Adrenal gland (tissue), 12 donors: ENCODE measurements around the gene CABP2. TPM values are rescaled to one million over a fixed set of nuclear protein-coding genes. Genes with fewer than 3 reads are reported as not detected.
"Not testable (repeated sequence)": the region's sequence is repeated elsewhere in the genome, so short reads cannot be mapped to it uniquely, and the experiment has no call there.

ENCODE experiments used
- DNase-seq, 7 donors: peaks; one replicate each; pipeline ENCODE4 v3.0.0-alpha.2; 2019 to 2020
- H3K27ac ChIP-seq, 5 donors: fragments of 200-600 bp; sonication (generic) in 4 of 5; 1 replicate in 3 of 5; 2 replicates in 2 of 5; pipeline versions ENCODE4 v1.5.1 to v1.8.0; 2016 to 2020; ENCODE audit warnings: mild to moderate bottlenecking in 1 of 5
- H3K27me3 ChIP-seq: fragments of 200-600 bp; 2 replicates; pipeline ENCODE4 v1.8.0; 2021
- H3K36me3 ChIP-seq, 2 donors: fragments of 200-600 bp; replicated peaks in 1 of 2; 1 replicate in 1 of 2; 2 replicates in 1 of 2; pipeline versions ENCODE4 v1.5.1 to v1.8.0; 2018 to 2022
- H3K4me1 ChIP-seq, 2 donors: fragments of 200-600 bp; replicated peaks in 1 of 2; 1 replicate in 1 of 2; 2 replicates in 1 of 2; pipeline versions ENCODE4 v1.5.1 to v1.8.0; 2018 to 2021
- H3K4me3 ChIP-seq, 4 donors: fragments of 200-600 bp; sonication (generic) in 3 of 4; one replicate each; pipeline ENCODE4 v1.5.1; 2016 to 2018
- H3K9me3 ChIP-seq, 3 donors: fragments of 200-600 bp; sonication (generic) in 1 of 3; replicated peaks in 1 of 3; 1 replicate in 2 of 3; 2 replicates in 1 of 3; pipeline versions ENCODE4 v1.5.1 to v1.8.0; 2016 to 2021
- POLR2A ChIP-seq, 2 donors: fragments of 450-650 bp; IDR thresholded peaks; one replicate each; pipeline ENCODE4 v1.6.1; 2017; ENCODE audit warnings: antibody characterized with exemption in 2 of 2, mild to moderate bottlenecking in 2 of 2, moderate library complexity in 1 of 2
- WGBS, 4 donors: extraction: QIAGEN DNeasy Blood & Tissue Kit in 2 of 4; methylation state at CpG; one replicate each; pipeline versions ENCODE4 v1.1.5 to v1.1.7; 2013 to 2017; 5-methylcytosine and 5-hydroxymethylcytosine counted together
- intact Hi-C, 2 donors: fragments of 100-400 bp; cut with DNase I; formaldehyde crosslinking; loops; one replicate each; pipeline versions ENCODE4 v1.14.1 to v1.15.0; 2022 to 2023
- polyA plus RNA-seq, 3 donors: library from polyadenylated mRNA; stranded (reverse); fragments of 200-250 nt in 2 of 3; fragments of 350-450 nt in 1 of 3; fragmentation: Illumina TruSeq in 1 of 3; extraction: RNeasy Lipid Tissue Mini Kit (QIAGEN cat#74804) in 1 of 3; gene quantifications; one replicate each; pipeline ENCODE4 v1.2.3, GENCODE V29; 2013 to 2014
- total RNA-seq, 9 donors: library from RNA; depleted of rRNA in 4 of 9; stranded (reverse); fragments of >200 nt in 4 of 9; fragments of 120-200 nt in 1 of 9; fragmentation: NEBNext Ultra II Directional in 1 of 9; extraction: Animal tissue kit (Norgen Biotek cat#: 25700) in 1 of 9; gene quantifications; one replicate each; pipeline versions ENCODE4 v1.1.0 to v1.2.4, GENCODE V29; 2013 to 2023
- TF ChIP-seq, protein P1 (sequence below), 6 experiments: fragments of 450-650 bp in 4 of 6; fragments of 200-600 bp in 2 of 6; sonication (generic) in 1 of 6; IDR thresholded peaks; 1 replicate in 5 of 6; 2 replicates in 1 of 6; pipeline versions ENCODE4 v1.5.1 to v1.8.0; 2016 to 2021; ENCODE audit warnings: antibody characterized with exemption in 6 of 6, mild to moderate bottlenecking in 2 of 6, moderate library complexity in 1 of 6
- donor health status: healthy with polysubstance abuse.
- donor health status: Bipolar disorder and iron deficiency.
- donor health status: DM: yes; HTN: yes; CAD: no.
- donor health status: DM: no; HTN: no; CAD: no.
- donor health status: DM: no; HTN: no; CAD: no.
- donor health status: DM: yes; HTN: yes; CAD: no.

Gene CABP2
- total and polyA plus RNA-seq, 12 donors = not detected

DNA sequence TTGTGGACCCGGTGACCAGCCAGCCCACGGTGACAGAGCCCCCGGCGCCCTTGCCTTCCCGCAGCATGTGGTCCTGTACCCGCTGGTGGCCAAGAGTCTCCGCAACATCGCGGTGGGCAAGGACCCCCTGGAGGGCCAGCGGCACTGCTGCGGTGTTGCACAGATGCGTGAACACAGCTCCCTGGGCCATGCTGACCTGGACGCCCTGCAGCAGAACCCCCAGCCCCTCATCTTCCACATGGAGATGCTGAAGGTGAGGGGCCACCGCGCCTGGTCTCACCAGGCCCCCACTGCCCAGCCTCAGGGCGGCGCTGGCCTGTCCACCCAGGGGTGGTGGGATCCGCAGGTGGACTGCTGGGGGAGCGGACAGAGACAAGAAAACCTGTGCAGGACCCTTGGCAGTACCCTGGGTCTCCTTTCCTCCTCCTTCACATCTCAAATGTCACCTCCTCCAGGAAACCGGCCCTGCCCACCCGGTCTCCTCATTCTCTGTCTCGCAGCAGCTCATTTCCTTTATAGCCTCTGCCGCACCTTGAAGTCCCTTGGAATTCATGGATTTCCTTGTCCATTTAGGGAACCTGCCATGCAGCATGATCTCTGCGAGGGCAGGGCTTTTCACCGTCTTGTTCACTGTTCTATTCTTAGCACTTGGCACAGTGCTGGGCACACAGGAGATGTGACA lies 33.9 kb downstream of the CABP2 start:
- Histone ChIP-seq H3K4me1 (peaks cover under 1 to 7% of the 10 kb centered on the region in 2 donors), H3K27ac (no peak overlapping the region), H3K36me3 (peaks cover 0 to 67% of the 10 kb centered on the region in 2 donors), H3K4me3 (no peak overlapping the region), H3K9me3 (no peaks in the 10 kb centered on the region), H3K27me3 (no peaks in the 10 kb centered on the region)
- WGBS, 4 donors = 69 to 88% (median 82%) methylated on average over 11 to 25 of the region's 25 CpGs
- intact Hi-C loops = no loop called here
- no peak for DNase-seq
- no peak for TF ChIP-seq POLR2A (IDR thresholded peaks at IDR 0.05)
- TF ChIP-seq, protein P1, sequence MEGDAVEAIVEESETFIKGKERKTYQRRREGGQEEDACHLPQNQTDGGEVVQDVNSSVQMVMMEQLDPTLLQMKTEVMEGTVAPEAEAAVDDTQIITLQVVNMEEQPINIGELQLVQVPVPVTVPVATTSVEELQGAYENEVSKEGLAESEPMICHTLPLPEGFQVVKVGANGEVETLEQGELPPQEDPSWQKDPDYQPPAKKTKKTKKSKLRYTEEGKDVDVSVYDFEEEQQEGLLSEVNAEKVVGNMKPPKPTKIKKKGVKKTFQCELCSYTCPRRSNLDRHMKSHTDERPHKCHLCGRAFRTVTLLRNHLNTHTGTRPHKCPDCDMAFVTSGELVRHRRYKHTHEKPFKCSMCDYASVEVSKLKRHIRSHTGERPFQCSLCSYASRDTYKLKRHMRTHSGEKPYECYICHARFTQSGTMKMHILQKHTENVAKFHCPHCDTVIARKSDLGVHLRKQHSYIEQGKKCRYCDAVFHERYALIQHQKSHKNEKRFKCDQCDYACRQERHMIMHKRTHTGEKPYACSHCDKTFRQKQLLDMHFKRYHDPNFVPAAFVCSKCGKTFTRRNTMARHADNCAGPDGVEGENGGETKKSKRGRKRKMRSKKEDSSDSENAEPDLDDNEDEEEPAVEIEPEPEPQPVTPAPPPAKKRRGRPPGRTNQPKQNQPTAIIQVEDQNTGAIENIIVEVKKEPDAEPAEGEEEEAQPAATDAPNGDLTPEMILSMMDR (IDR thresholded peaks at IDR 0.05) = no peak

DNA sequence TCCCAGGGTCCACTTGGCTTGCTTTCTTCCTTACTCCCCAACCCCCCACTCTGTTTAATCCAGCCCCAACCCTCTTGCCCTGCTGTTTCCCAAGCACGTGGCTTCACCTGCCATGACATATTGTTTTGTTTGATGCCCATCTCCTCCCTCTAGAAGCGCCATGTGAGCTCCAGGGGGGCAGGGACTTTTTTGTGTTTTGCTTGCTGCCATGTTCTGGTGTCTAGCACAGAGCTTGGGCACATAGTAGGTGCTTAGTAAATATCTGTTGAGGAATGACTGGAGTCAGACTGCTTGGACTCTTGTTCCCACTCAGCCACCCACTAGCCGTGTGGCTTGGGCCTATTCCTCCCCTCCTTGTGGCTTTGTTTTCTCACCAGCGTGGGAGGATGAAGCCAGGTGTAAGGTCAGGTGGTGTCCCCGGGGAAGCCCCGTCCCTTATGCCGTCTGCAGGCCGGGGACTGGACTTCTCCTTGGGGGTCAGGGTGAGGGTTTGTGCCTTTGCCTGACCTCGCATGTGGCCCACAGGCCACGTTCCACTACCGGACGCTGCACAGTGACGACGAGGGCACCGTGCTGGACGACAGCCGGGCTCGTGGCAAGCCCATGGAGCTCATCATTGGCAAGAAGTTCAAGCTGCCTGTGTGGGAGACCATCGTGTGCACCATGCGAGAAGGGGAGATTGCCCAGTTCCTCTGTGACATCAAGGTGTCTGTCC lies 36.6 kb downstream of the CABP2 start:
- no peak for DNase-seq
- intact Hi-C loops = no loop called here
- no peak overlapping the region for H3K27ac ChIP-seq
- 82 to 94% (median 87%) methylated on average over 16 to 20 of the region's 20 CpGs for WGBS, 4 donors
- no peak overlapping the region for H3K4me3 ChIP-seq
- no peaks in the 10 kb centered on the region for H3K27me3 ChIP-seq
- H3K9me3 ChIP-seq = no peaks in the 10 kb centered on the region
- peaks cover 0 to 42% of the 10 kb centered on the region in 2 donors for H3K36me3 ChIP-seq
- no peak for TF ChIP-seq POLR2A (IDR thresholded peaks at IDR 0.05)
- TF ChIP-seq, protein P1 (IDR thresholded peaks at IDR 0.05) = no peak
- peaks cover 17 to 24% of the 10 kb centered on the region in 2 donors for H3K4me1 ChIP-seq

DNA sequence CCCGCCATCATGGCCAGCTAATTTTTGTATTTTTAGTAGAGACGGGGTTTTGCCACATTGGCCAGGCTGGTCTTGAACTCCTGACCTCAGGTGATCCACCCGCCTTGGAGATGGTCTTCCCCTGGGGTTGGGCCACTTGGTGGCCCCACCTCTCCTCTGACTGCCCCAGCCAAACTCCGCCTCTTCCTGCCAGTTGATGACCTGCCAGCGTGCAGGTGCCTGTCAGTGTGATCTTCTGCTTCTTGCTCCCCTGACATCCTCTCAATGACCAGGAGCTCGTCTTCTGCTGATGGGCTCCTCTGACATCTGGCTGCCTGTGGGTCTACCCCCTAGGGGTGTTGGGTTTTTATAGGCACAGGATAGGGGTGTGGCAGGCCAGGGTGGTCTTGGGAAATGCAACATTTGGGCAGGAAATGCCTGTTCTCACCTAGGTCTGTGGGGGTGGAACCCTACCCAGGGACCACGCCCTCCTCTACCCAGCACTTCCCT lies 37.3 kb downstream of the CABP2 start:
- H3K27me3 ChIP-seq, H3K4me3 ChIP-seq, intact Hi-C loops, DNase-seq, H3K27ac ChIP-seq, H3K9me3 ChIP-seq: not testable (repeated sequence)
- WGBS, 4 donors = 85 to 91% (median 88%) methylated on average over 7 of the region's 7 CpGs
- Histone ChIP-seq H3K36me3 (peaks cover 0 to 35% of the 10 kb centered on the region in 2 donors), H3K4me1 (peaks cover 17 to 24% of the 10 kb centered on the region in 2 donors)

DNA sequence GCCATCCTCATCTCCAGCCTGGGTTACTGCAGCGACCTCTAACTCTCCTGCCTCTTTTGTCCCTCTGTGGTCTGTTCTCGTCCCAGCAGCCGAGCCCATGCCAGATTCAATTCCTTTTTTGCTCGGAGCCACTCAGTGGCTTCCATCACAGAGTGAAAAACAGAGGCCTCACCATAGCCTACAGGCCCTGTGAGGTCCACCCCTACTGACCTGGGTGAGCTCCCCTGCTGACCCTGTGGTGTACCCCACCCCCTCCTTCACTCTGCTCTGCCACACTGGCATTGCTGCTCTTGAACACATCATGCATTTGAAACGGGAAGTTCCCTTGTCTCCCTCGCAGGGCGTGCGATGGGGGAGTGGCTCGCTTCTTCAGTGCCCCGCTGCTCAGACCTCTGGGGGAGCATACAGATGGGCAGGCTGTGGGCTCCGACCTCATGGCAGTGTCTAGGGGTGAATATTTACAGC lies 38.4 kb downstream of the CABP2 start:
- Histone ChIP-seq H3K27me3 (no peaks in the 10 kb centered on the region), H3K9me3 (no peaks in the 10 kb centered on the region), H3K4me3 (no peak overlapping the region), H3K4me1 (peaks cover 17 to 24% of the 10 kb centered on the region in 2 donors), H3K36me3 (peaks cover 0 to 25% of the 10 kb centered on the region in 2 donors), H3K27ac (no peak overlapping the region)
- 68 to 80% (median 75%) methylated on average over 9 to 11 of the region's 11 CpGs for WGBS, 4 donors
- DNase-seq = no peak
- intact Hi-C loops = no loop called here
- TF ChIP-seq, protein P1 (IDR thresholded peaks at IDR 0.05) = no peak
